RWPE2 (cell line): ENCODE measurements around the gene EXTL2.

ENCODE experiments used
- ATAC-seq: fragments of 200-7000 bp; cut with Tn5 transposase; 3 replicates; pipeline ENCODE4 v1.9.1; 2021; ENCODE audit warnings: low read depth
- DNase-seq: peaks from one replicate; pipeline ENCODE4 v3.0.0-alpha.2; 2020; ENCODE audit warnings: low spot score
- H3K27ac ChIP-seq: fragments of 450-650 bp; 2 replicates; pipeline ENCODE4 v1.5.1; 2017; ENCODE audit warnings: mild to moderate bottlenecking; ENCODE audit not compliant: poor library complexity, severe bottlenecking
- H3K27me3 ChIP-seq: fragments of 250-450 bp; sonication (Bioruptor Pico); 2 replicates; pipeline ENCODE4 v1.5.1; 2021; ENCODE audit warnings: mild to moderate bottlenecking, moderate library complexity; ENCODE audit not compliant: insufficient read depth, poor library complexity, severe bottlenecking
- H3K36me3 ChIP-seq: fragments of 250-450 bp; sonication (Bioruptor Pico); 2 replicates; pipeline ENCODE4 v1.5.1; 2020; ENCODE audit warnings: low read depth, mild to moderate bottlenecking, moderate library complexity
- H3K4me1 ChIP-seq: fragments of 250-450 bp; sonication (Bioruptor Pico); 2 replicates; pipeline ENCODE4 v1.5.1; 2021; ENCODE audit warnings: mild to moderate bottlenecking, moderate library complexity; ENCODE audit not compliant: insufficient read depth, poor library complexity, severe bottlenecking
- H3K4me3 ChIP-seq: fragments of 250-450 bp; sonication (Bioruptor Pico); 2 replicates; pipeline ENCODE4 v1.5.1; 2021; ENCODE audit warnings: mild to moderate bottlenecking, moderate library complexity; ENCODE audit not compliant: severe bottlenecking
- H3K9me3 ChIP-seq: fragments of 250-450 bp; sonication (Bioruptor Pico); 2 replicates; pipeline ENCODE4 v1.5.1; 2021; ENCODE audit warnings: mild to moderate bottlenecking, moderate library complexity; ENCODE audit not compliant: severe bottlenecking
- CTCF ChIP-seq: fragments of 450-650 bp; IDR thresholded peaks from one replicate; pipeline ENCODE4 v1.5.1; 2017; ENCODE audit warnings: mild to moderate bottlenecking, moderate library complexity; ENCODE audit not compliant: poor library complexity, severe bottlenecking

Gene EXTL2

GRCh38 chr1:100928128-100928527 lies 33.5 kb upstream of the EXTL2 start:
- Histone ChIP-seq H3K27me3 (no peaks in the 10 kb centered on the region), H3K4me1 (no peaks in the 10 kb centered on the region), H3K36me3 (peaks cover 77% of the 10 kb centered on the region), H3K27ac (no peak overlapping the region), H3K9me3 (no peaks in the 10 kb centered on the region), H3K4me3 (no peak overlapping the region)
- no peak for ATAC-seq
- DNase-seq, result no peak
- peak; percentile 22 for TF ChIP-seq CTCF

- Histone ChIP-seq H3K27ac (no peak overlapping the region), H3K4me1 (no peaks in the 10 kb centered on the region), H3K36me3 (peaks cover 78% of the 10 kb centered on the region), H3K27me3 (no peaks in the 10 kb centered on the region), H3K9me3 (no peaks in the 10 kb centered on the region), H3K4me3 (no peak overlapping the region)
- no peak for TF ChIP-seq CTCF
- ATAC-seq (no peak), DNase-seq (no peak)
These were observed 32.6 kb upstream of the EXTL2 start for GRCh38 chr1:100927276-100927675.

- no peak overlapping the region for H3K27ac ChIP-seq
- H3K4me1 ChIP-seq, result no peaks in the 10 kb centered on the region
- no peak for ATAC-seq
- peaks cover 82% of the 10 kb centered on the region for H3K36me3 ChIP-seq
- no peak for DNase-seq
- no peak overlapping the region for H3K4me3 ChIP-seq
- TF ChIP-seq CTCF, result no peak
- H3K27me3 ChIP-seq, result no peaks in the 10 kb centered on the region
- H3K9me3 ChIP-seq, result no peaks in the 10 kb centered on the region
These were observed 31.6 kb upstream of the EXTL2 start for GRCh38 chr1:100926240-100926639.

GRCh38 chr1:100924991-100925390 lies 30.3 kb upstream of the EXTL2 start:
- no peak for TF ChIP-seq CTCF
- Histone ChIP-seq H3K9me3 (no peaks in the 10 kb centered on the region), H3K27ac (no peak overlapping the region), H3K27me3 (no peaks in the 10 kb centered on the region), H3K4me1 (no peaks in the 10 kb centered on the region), H3K4me3 (no peak overlapping the region), H3K36me3 (peaks cover 81% of the 10 kb centered on the region)
- no peak for DNase-seq
- ATAC-seq, result no peak

GRCh38 chr1:100924212-100924611 lies 29.6 kb upstream of the EXTL2 start:
- H3K9me3 ChIP-seq, result no peaks in the 10 kb centered on the region
- TF ChIP-seq CTCF, result no peak
- H3K27ac ChIP-seq, result no peak overlapping the region
- no peaks in the 10 kb centered on the region for H3K4me1 ChIP-seq
- no peaks in the 10 kb centered on the region for H3K27me3 ChIP-seq
- ATAC-seq (0 out of 3 replicates have a peak, but pooled peaks have one; percentile 35), DNase-seq (no peak)
- H3K4me3 ChIP-seq, result no peak overlapping the region
- H3K36me3 ChIP-seq, result peaks cover 81% of the 10 kb centered on the region
